Measurements from ENCODE around the gene LRCH3. TPM values are rescaled to one million over a fixed set of nuclear protein-coding genes. Genes with fewer than 3 reads are reported as not detected.

Gene LRCH3
- total and polyA plus RNA-seq, 9 of the 15 experiments (the other 6 are each of a cell fraction or from before 2014, with no cell fraction given) = 4.6 to 75.3 (median 30.3) TPM

DNA sequence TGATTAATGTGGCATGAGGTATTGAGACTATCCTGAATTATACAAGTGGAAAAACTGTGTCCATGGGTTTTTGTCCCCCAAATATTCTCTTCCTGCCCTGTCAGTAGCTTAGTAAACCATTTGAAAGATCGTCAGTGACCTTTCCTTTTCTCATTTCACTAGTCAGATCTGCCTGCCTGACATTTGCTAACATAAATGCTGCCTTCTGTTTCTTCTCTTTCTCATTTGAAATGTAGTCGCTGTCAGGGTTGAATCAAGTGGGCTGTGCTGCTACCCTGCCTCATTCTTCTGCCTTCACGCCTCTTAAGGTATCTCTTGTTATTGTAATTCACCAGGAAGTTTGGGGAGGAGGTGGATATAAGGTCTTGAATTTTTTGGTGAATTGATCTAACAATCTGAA, 67.5 kb downstream of the LRCH3 start:
- Histone ChIP-seq H4K20me1 (replicated peaks; ENCODE audit: control insufficient read depth, insufficient read depth, low read length) (no peaks in the 10 kb centered on the region), H3K9ac (ENCODE audit: insufficient read depth in 1 of 2, low read depth in 2 of 2, low read length in 2 of 2) (no peak overlapping the region), H2AFZ (ENCODE audit: low read depth, low read length) (no peak overlapping the region), H3K79me2 (ENCODE audit: control insufficient read depth, insufficient read depth, low read length) (no peaks in the 10 kb centered on the region), H3K27me3 (ENCODE audit: control insufficient read depth in 2 of 2, insufficient read depth in 2 of 2, low read length in 2 of 2) (no peaks in the 10 kb centered on the region), H3K27ac (ENCODE audit: extremely low read depth, low read depth, low read length) (no peak overlapping the region), H3K4me1 (replicated peaks in 1 of 2; ENCODE audit: control insufficient read depth in 2 of 2, insufficient read depth in 2 of 2, low read length in 2 of 2) (no peaks in the 10 kb centered on the region), H3K9me3 (replicated peaks; ENCODE audit: control insufficient read depth, insufficient read depth, low read depth, low read length) (no peaks in the 10 kb centered on the region), H3K9me1 (ENCODE audit: control insufficient read depth, insufficient read depth, low read length) (no peaks in the 10 kb centered on the region), H3K4me3 (no peak overlapping the region), H3K4me2 (ENCODE audit: insufficient read depth, low read length) (no peak overlapping the region), H3K36me3 (ENCODE audit: control insufficient read depth, insufficient read depth, low read length) (peaks cover 39% of the 10 kb centered on the region)
- FAIRE-seq = no peak
- in situ Hi-C loops (cut with MboI) (no loop called here), intact Hi-C loops (cut with micrococcal nuclease) (no loop called here)
- ChIA-PET POLR2A (interaction anchor here (0.6 kb wide), 1 partner anchor 12 kb away, joined by 3 read pairs; no protein-coding TSS in a partner anchor), CTCF (ENCODE audit: low intra/inter-chr PET ratio) (no interaction called here)
- no peak for ATAC-seq
- WGBS (ENCODE audit: insufficient coverage, low coverage, missing lambda C conversion rate) = 86% methylated on average over 3 of the region's 3 CpGs
- no TSS peak for BruUV-seq (replicated peaks)
- TF ChIP-seq, protein P1, sequence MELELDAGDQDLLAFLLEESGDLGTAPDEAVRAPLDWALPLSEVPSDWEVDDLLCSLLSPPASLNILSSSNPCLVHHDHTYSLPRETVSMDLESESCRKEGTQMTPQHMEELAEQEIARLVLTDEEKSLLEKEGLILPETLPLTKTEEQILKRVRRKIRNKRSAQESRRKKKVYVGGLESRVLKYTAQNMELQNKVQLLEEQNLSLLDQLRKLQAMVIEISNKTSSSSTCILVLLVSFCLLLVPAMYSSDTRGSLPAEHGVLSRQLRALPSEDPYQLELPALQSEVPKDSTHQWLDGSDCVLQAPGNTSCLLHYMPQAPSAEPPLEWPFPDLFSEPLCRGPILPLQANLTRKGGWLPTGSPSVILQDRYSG (tag; conservative IDR thresholded peaks at IDR 0.05; ENCODE audit: low read depth) = no peak
- no peak for TF ChIP-seq JUN (IDR thresholded peaks at IDR 0.05; ENCODE audit: borderline replicate concordance, low read depth, low read length)
- no peak for TF ChIP-seq JUN (CRISPR knock-in tag; IDR thresholded peaks at IDR 0.05; ENCODE audit: borderline replicate concordance)
- no peak for TF ChIP-seq DPF2 (IDR thresholded peaks at IDR 0.05)
- TF ChIP-seq CBX1 (IDR thresholded peaks at IDR 0.05; ENCODE audit: low read depth) = no peak
- TF ChIP-seq NR4A1 (CRISPR knock-in tag; IDR thresholded peaks at IDR 0.05) = no peak
- TF ChIP-seq NR4A1 (tag; IDR thresholded peaks at IDR 0.05) = no peak
- TF ChIP-seq SETDB1 (IDR thresholded peaks at IDR 0.05; ENCODE audit: low read length) = no peak
- no peak for TF ChIP-seq ZNF347 (CRISPR knock-in tag; IDR thresholded peaks at IDR 0.05; ENCODE audit: low read depth)
- no peak for TF ChIP-seq CC2D1A (IDR thresholded peaks at IDR 0.05)
- no peak for TF ChIP-seq SRF (CRISPR knock-in tag; IDR thresholded peaks at IDR 0.05)
- no peak for TF ChIP-seq CCAR2 (IDR thresholded peaks at IDR 0.05; ENCODE audit: low read depth, low read length)
- TF ChIP-seq ZSCAN32 (CRISPR knock-in tag; IDR thresholded peaks at IDR 0.05) = no peak
- TF ChIP-seq HMG20B (CRISPR knock-in tag; IDR thresholded peaks at IDR 0.05) = no peak
- no peak for DNase-seq (ENCODE audit: extremely low read depth in 1 of 4, low spot score in 3 of 4)
